T follicular helper cell (primary cell): ENCODE data around the gene AHCYL1.

ENCODE experiments used
- DNase-seq: peaks from one replicate; pipeline ENCODE4 v3.0.0-alpha.2; 2020; ENCODE audit warnings: low read depth

The AHCYL1 gene

DNA sequence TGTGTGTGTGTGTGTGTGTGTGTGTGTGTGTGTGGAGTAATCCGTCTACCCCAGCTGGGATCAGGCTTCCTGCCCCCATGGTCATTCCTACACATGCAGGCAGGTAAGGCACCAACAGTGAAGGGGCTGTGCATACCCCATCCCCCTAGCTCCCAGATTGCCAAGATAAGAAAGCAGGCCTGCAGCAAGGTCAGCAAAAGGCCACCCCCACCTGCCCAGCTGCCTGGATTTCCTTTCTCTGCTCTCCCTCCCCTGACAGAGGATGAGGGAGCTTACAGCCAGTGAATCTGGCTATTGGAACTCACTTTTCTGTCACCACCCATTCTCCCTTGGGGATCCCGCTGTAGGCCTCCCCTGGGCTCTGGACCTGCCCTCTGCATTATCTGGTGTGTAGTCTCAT is 78.0 kb downstream of the AHCYL1 start:
- no peak for DNase-seq

GRCh38 chr1:110063781-110064180 is 79.2 kb downstream of the AHCYL1 start:
- DNase-seq: no peak

GRCh38 chr1:110064576-110065337 is 80.2 kb downstream of the AHCYL1 start:
- no peak for DNase-seq

GRCh38 chr1:110065841-110066240 is 81.3 kb downstream of the AHCYL1 start:
- no peak for DNase-seq

- DNase-seq: no peak
These were observed 82.9 kb downstream of the AHCYL1 start for GRCh38 chr1:110067479-110067892.

GRCh38 chr1:110067893-110068645 is 83.5 kb downstream of the AHCYL1 start:
- DNase-seq: no peak

DNA sequence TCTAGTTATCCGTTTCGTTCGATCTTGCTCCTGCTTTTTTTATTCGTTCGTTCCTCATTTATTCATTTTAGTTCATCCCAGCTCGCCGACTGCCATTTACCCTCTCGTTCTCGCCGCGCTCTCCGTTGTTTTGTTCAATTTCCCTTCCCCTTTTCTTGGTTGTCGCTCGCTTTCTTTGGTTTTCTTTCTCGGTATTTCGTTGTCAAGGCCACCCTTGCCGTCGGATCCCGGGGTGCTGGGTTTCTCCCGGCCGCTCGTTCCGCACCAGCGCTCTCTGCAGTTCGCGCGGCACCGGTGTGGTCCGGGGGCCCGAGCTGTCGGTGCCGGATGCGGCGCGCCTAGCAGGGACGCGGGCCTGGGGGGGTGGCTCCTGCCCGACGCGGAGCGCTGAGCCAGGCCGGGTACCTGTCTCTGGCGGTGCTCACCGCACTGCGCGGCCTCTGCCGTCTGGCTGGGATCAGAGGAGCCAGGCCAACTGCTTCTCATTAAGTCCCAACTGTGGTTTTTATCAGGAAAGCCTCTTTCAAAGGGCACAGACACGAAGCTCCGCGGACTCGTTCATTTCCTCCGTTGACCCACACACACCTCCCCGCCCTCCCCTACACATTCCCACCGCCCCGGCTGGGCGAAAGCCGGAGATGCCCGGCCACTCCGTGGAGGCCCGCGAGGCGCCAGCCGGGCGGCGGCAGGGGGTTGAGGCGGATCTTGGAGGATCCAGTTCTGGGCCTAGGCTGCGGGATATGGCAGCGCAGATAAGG is 84.3 kb downstream of the AHCYL1 start:
- peak; percentile 14 for DNase-seq

GRCh38 chr1:110069404-110070281 is 85.1 kb downstream of the AHCYL1 start:
- no peak for DNase-seq

DNA sequence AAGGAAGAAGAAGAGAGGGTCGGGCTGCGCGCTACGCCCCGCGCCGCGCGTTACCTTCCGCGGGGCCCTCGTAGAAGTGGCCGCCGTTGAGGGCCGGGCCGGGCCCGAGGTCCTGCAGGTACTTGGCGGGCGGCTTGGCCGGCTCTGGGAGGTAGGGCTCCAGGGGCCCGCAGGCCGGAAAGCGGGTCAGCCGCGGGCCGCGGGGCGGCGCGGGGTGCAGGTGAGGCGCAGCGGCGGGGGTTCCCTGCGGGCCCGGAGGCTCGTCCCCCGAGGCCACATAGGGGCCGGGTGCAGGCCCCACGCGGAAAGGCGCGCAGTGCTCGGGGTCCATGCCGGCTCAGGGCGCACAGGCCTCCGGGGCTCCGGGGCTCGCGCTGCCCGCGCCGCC is 85.7 kb downstream of the AHCYL1 start:
- DNase-seq: no peak

DNA sequence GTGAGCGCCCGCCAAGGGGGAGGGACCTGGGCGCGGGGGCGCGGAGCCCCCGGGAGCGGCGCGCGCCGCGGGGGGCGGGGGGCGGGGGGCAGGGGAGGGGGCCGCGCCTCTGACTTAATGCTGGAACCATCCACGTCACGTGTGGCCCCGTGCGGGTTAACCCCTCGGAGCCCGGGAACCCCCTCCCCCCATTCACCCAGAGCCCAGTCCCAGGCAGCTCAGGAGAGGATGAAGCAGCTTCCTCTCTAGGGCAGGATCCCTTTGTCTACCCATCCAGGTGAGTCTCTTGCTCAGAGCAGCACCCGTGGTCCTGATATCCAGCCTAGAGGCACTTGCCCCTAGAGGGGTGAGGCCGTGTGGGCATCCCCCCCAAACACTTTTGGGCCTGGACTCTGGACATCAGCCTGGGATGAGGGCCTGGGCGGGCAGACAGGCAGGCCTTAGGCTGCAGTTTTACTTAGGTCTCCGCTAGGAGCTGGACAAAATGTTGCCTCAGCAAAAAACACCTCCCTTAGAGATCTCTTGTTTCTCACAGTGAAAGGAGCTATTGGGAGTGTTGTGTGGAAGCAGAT is 86.2 kb downstream of the AHCYL1 start, which contains the start of gene ALX3:
ALX3 (minus strand) TSS at position 2 of the 572 bp plus-strand sequence. CDS start 60 bp downstream, outside the sequence.
- DNase-seq: no peak
